Caco-2 (cell line): ENCODE results near the gene CLC. TPM values are rescaled to one million over a fixed set of nuclear protein-coding genes. Genes with fewer than 3 reads are reported as not detected.
A peak's percentile ranks its signal among the peaks of the same experiment; 100 is the strongest.

Experiments
- BruUV-seq: library from RNA; stranded (reverse); fragments of 400-500 nt; replicated peaks from 2 replicates; lab custom pipeline; 2021; lab: Mats Ljungman, UMichigan
- CTCF ChIA-PET: fragments of 300-600 bp; sonication (Branson Sonifier 250); formaldehyde crosslinking; loops from one replicate; lab custom pipeline; 2022; ENCODE audit warnings: antibody characterized with exemption; lab: Charles Lee
- POLR2A ChIA-PET: fragments of 300-600 bp; sonication (Branson Sonifier 250); formaldehyde crosslinking; loops from one replicate; lab custom pipeline; 2022; ENCODE audit warnings: antibody characterized with exemption; lab: Charles Lee
- DNase-seq, 2 experiments: peaks; one replicate each; pipeline versions ENCODE4 v3.0.0 to v3.0.0-alpha.2; 2020 to 2022
- H3K27me3 ChIP-seq: replicated peaks from 2 replicates; pipeline ENCODE4 v1.6.0; 2011; ENCODE audit warnings: low read length; ENCODE audit not compliant: control insufficient read depth, insufficient read depth
- H3K36me3 ChIP-seq: 2 replicates; pipeline ENCODE4 v1.5.1; 2011; ENCODE audit warnings: low read length; ENCODE audit not compliant: control insufficient read depth, insufficient read depth
- H3K4me1 ChIP-seq: fragments of 250-450 bp; sonication (Bioruptor Pico); 2 replicates; pipeline ENCODE4 v1.5.1; 2020; ENCODE audit warnings: mild to moderate bottlenecking
- H3K4me3 ChIP-seq: 2 replicates; pipeline ENCODE4 v1.5.1; 2011; ENCODE audit warnings: low read depth, mild to moderate bottlenecking, control low read depth, low read length
- H3K9me3 ChIP-seq: fragments of 250-450 bp; sonication (Bioruptor Pico); 2 replicates; pipeline ENCODE4 v1.5.1; 2020; ENCODE audit warnings: mild to moderate bottlenecking, moderate library complexity
- H3K27ac Mint-ChIP-seq: one replicate; pipeline ENCODE4 v1.8.0; 2022; ENCODE audit warnings: mixed read lengths; ENCODE audit not compliant: unreplicated experiment
- H3K27me3 Mint-ChIP-seq: one replicate; pipeline ENCODE4 v1.8.0; 2022; ENCODE audit warnings: mixed read lengths; ENCODE audit not compliant: insufficient read depth, unreplicated experiment
- H3K36me3 Mint-ChIP-seq: one replicate; pipeline ENCODE4 v1.8.0; 2022; ENCODE audit warnings: mild to moderate bottlenecking, mixed read lengths; ENCODE audit not compliant: insufficient read depth, unreplicated experiment
- H3K4me1 Mint-ChIP-seq: one replicate; pipeline ENCODE4 v1.8.0; 2022; ENCODE audit warnings: low read depth, mixed read lengths; ENCODE audit not compliant: unreplicated experiment
- H3K4me3 Mint-ChIP-seq: one replicate; pipeline ENCODE4 v1.8.0; 2022; ENCODE audit warnings: mild to moderate bottlenecking, moderate library complexity, mixed read lengths; ENCODE audit not compliant: unreplicated experiment
- H3K9me3 Mint-ChIP-seq: one replicate; pipeline ENCODE4 v1.8.0; 2022; ENCODE audit warnings: mixed read lengths; ENCODE audit not compliant: unreplicated experiment
- intact Hi-C: fragments of 100-400 bp; cut with micrococcal nuclease; formaldehyde crosslinking; loops from one replicate; pipeline ENCODE4 v1.10.0; 2022; ENCODE audit not compliant: unreplicated experiment
- total RNA-seq: library from RNA; stranded (reverse); gene quantifications from 2 replicates; pipeline ENCODE4 v1.2.3, GENCODE V29; 2022
- TF ChIP-seq, protein P1 (sequence below), 2 experiments: fragments of 200-600 bp in 1 of 2; IDR thresholded peaks; 1 replicate in 1 of 2; 2 replicates in 1 of 2; pipeline versions ENCODE4 v1.5.1 to v1.8.0; 2011 to 2022; ENCODE audit warnings: antibody characterized with exemption in 1 of 2, control low read depth in 1 of 2, inconsistent platforms in 1 of 2, low read depth in 1 of 2, low read length in 1 of 2, mild to moderate bottlenecking in 1 of 2, moderate library complexity in 1 of 2; ENCODE audit not compliant: insufficient read depth in 1 of 2, severe bottlenecking in 1 of 2, unreplicated experiment in 1 of 2

The CLC gene
- total RNA-seq, 1 experiment from 2014 or later = not detected

DNA sequence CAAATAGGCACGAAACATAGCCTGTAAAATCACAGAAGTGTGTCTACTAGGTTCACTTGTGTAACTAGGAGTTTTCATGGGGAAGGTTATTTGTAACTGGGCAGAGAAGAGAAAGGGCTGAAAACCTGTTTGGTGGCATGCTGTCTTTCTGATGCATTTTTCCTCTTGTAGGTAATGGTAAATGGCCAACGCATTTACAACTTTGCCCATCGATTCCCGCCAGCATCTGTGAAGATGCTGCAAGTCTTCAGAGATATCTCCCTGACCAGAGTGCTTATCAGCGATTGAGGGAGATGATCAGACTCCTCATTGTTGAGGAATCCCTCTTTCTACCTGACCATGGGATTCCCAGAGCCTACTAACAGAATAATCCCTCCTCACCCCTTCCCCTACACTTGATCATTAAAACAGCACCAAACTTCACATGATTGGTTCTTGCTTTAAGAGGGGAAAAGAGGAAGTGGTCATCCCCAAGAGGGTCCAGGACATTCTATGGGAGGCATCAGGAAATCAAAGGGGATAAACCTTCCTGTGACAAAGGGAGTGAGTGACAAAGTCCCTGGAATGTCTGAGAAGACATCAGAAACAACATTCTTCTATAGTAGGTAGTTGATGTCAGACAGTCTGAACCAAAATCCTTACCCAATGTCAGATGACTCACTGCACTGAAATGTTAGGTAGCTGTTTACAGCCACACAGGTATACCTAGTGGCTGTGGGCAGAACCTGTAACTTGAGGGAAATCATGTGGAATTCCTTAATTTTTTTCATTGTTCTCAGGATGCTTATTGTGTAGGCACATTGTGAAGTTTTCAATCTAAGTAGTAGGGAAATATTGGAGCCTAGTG, 28.6 kb downstream of the CLC start:
- Histone ChIP-seq H3K4me3 (no peak overlapping the region), H3K9me3 (no peaks in the 10 kb centered on the region), H3K27me3 (no peaks in the 10 kb centered on the region), H3K36me3 (no peaks in the 10 kb centered on the region), H3K4me1 (peaks cover 21% of the 10 kb centered on the region)
- POLR2A ChIA-PET = no interaction called here
- intact Hi-C loops = no loop called here
- Mint-ChIP-seq H3K9me3 (no peaks in the 10 kb centered on the region), H3K4me3 (no peak overlapping the region), H3K4me1 (peaks cover 26% of the 10 kb centered on the region), H3K36me3 (no peaks in the 10 kb centered on the region), H3K27me3 (no peaks in the 10 kb centered on the region), H3K27ac (no peak overlapping the region)
- peak in 1 of 2 experiments; percentile 37 for DNase-seq
- no TSS peak for BruUV-seq
- CTCF ChIA-PET = no interaction called here
- TF ChIP-seq, protein P1, sequence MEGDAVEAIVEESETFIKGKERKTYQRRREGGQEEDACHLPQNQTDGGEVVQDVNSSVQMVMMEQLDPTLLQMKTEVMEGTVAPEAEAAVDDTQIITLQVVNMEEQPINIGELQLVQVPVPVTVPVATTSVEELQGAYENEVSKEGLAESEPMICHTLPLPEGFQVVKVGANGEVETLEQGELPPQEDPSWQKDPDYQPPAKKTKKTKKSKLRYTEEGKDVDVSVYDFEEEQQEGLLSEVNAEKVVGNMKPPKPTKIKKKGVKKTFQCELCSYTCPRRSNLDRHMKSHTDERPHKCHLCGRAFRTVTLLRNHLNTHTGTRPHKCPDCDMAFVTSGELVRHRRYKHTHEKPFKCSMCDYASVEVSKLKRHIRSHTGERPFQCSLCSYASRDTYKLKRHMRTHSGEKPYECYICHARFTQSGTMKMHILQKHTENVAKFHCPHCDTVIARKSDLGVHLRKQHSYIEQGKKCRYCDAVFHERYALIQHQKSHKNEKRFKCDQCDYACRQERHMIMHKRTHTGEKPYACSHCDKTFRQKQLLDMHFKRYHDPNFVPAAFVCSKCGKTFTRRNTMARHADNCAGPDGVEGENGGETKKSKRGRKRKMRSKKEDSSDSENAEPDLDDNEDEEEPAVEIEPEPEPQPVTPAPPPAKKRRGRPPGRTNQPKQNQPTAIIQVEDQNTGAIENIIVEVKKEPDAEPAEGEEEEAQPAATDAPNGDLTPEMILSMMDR (IDR thresholded peaks at IDR 0.05; ENCODE audit: insufficient read depth in 1 of 2, low read depth in 1 of 2, low read length in 1 of 2, severe bottlenecking in 1 of 2, unreplicated experiment in 1 of 2) = no peak

DNA sequence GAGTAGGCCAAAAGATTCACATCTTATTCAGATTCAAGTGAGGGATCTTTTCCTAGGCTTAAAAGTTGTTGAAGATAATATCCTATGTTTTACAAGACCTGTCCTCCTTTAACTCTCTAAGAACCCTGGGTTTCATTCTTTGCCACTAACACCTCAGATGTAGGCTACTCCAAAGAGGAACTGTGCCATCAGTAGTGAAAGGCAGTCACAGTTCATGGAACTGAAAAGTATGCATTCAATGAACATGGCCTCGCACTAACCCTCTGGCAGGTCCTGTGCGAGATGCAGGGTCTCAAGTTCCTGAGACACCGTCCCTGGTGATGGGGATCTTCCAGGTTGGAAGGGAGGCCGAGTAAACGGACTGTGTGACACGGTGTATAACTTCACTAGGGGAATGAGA, 29.2 kb downstream of the CLC start:
- DNase-seq = no peak
- ChIA-PET CTCF (no interaction called here), POLR2A (no interaction called here)
- Mint-ChIP-seq H3K4me1 (peaks cover 31% of the 10 kb centered on the region), H3K9me3 (no peaks in the 10 kb centered on the region), H3K4me3 (no peak overlapping the region), H3K36me3 (no peaks in the 10 kb centered on the region), H3K27me3 (no peaks in the 10 kb centered on the region), H3K27ac (no peak overlapping the region)
- Histone ChIP-seq H3K27me3 (no peaks in the 10 kb centered on the region), H3K4me1 (peaks cover 21% of the 10 kb centered on the region), H3K36me3 (no peaks in the 10 kb centered on the region), H3K4me3 (no peak overlapping the region), H3K9me3 (no peaks in the 10 kb centered on the region)
- TF ChIP-seq, protein P1 (IDR thresholded peaks at IDR 0.05; ENCODE audit: insufficient read depth in 1 of 2, low read depth in 1 of 2, low read length in 1 of 2, severe bottlenecking in 1 of 2, unreplicated experiment in 1 of 2) = no peak
- intact Hi-C loops = no loop called here
- BruUV-seq = no TSS peak

DNA sequence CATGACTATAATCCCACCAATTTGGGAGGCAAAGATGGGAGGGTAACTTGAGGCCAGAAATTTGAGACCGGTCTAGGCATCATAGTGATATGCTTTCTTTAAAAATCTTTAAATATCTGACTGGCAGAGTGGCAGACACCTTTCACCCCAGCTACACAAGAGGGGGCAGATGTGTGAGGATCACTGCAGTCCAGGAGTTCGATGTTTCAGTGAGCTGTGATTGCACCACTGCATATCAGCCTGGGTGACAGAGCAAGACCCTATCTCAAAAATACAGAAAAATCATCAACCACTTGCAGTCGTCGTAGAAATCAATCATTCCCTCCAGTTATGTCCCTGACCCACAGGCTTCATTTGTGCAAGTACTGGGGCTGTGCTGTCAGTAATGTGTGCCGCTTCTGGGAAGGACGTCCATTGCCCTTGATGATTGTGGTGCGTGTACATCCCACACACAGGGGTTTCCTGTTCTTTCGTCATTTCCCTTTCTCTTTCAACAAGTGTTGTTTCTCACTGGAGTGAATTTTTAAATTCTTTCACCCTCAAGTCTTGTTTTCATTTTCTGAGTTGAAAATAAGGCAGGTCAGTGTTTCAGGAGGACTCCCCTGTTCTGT, 32.1 kb downstream of the CLC start:
- H3K27me3 ChIP-seq = no peaks in the 10 kb centered on the region
- no peaks in the 10 kb centered on the region for H3K9me3 Mint-ChIP-seq
- H3K4me1 ChIP-seq = peaks cover 21% of the 10 kb centered on the region
- no peak overlapping the region for H3K27ac Mint-ChIP-seq
- BruUV-seq = no TSS peak
- H3K4me3 Mint-ChIP-seq = no peak overlapping the region
- peaks cover 31% of the 10 kb centered on the region for H3K4me1 Mint-ChIP-seq
- no peaks in the 10 kb centered on the region for H3K36me3 ChIP-seq
- no peaks in the 10 kb centered on the region; the same call in 1 of the 2 replicates for H3K9me3 ChIP-seq
- no peaks in the 10 kb centered on the region for H3K27me3 Mint-ChIP-seq
- no peak for DNase-seq
- CTCF ChIA-PET = no interaction called here
- intact Hi-C loops = no loop called here
- POLR2A ChIA-PET = no interaction called here
- no peak overlapping the region for H3K4me3 ChIP-seq
- H3K36me3 Mint-ChIP-seq = no peaks in the 10 kb centered on the region
- TF ChIP-seq, protein P1 (IDR thresholded peaks at IDR 0.05; ENCODE audit: insufficient read depth in 1 of 2, low read depth in 1 of 2, low read length in 1 of 2, severe bottlenecking in 1 of 2, unreplicated experiment in 1 of 2) = no peak
